ENCODE measurements around the gene PIKFYVE.

- no peak for TF ChIP-seq CTCF (IDR thresholded peaks at IDR 0.05; ENCODE audit: insufficient read depth, low read length, poor library complexity, severe bottlenecking)
- no peak for TF ChIP-seq EZH2phosphoT487 (conservative IDR thresholded peaks at IDR 0.05; ENCODE audit: low read length)
Measured at GRCh38 chr2:208356846-208357574, 91.0 kb downstream of the PIKFYVE start.
